Subcutaneous abdominal adipose tissue (tissue), 5 donors: ENCODE data around the gene MPRIP.

Source experiments
- H3K27ac ChIP-seq: one replicate; pipeline ENCODE4 v1.7.0; 2013; ENCODE audit warnings: low read depth, mild to moderate bottlenecking, inconsistent platforms, low read length, moderate library complexity
- H3K27me3 ChIP-seq, 5 donors: one replicate each; pipeline ENCODE4 v1.7.0; 2013; ENCODE audit warnings: low read length in 5 of 5, inconsistent platforms in 1 of 5; ENCODE audit not compliant: control insufficient read depth in 5 of 5, insufficient read depth in 4 of 5
- H3K36me3 ChIP-seq, 5 donors: one replicate each; pipeline ENCODE4 v1.7.0; 2013; ENCODE audit warnings: low read length in 5 of 5; ENCODE audit not compliant: control insufficient read depth in 5 of 5, insufficient read depth in 5 of 5
- H3K4me1 ChIP-seq, 5 donors: one replicate each; pipeline ENCODE4 v1.7.0; 2013; ENCODE audit warnings: low read length in 5 of 5, mild to moderate bottlenecking in 3 of 5, moderate library complexity in 1 of 5; ENCODE audit not compliant: control insufficient read depth in 5 of 5, insufficient read depth in 5 of 5
- H3K4me3 ChIP-seq, 5 donors: one replicate each; pipeline ENCODE4 v1.7.0; 2013; ENCODE audit warnings: low read length in 5 of 5, low read depth in 1 of 5
- H3K9ac ChIP-seq, 5 donors: one replicate each; pipeline ENCODE4 v1.7.0; 2013; ENCODE audit warnings: low read length in 5 of 5, mild to moderate bottlenecking in 4 of 5, moderate library complexity in 3 of 5
- H3K9me3 ChIP-seq, 5 donors: one replicate each; pipeline ENCODE4 v1.7.0; 2013; ENCODE audit warnings: low read length in 5 of 5; ENCODE audit not compliant: control insufficient read depth in 5 of 5
- donor health status: healthy.
- donor health status: healthy.
- donor health status: healthy.
- donor health status: healthy.
- donor health status: healthy.

The MPRIP gene

GRCh38 chr17:17141279-17141678, 99.0 kb downstream of the MPRIP start:
- Histone ChIP-seq H3K36me3 (peaks cover 0 to 97% (median 88%) of the 10 kb centered on the region in 5 donors), H3K9ac (no peak overlapping the region), H3K27me3 (no peaks in the 10 kb centered on the region), H3K4me1 (peaks cover 1 to 19% (median 4%) of the 10 kb centered on the region in 5 donors), H3K9me3 (no peaks in the 10 kb centered on the region), H3K4me3 (no peak overlapping the region), H3K27ac (no peak overlapping the region)

- Histone ChIP-seq H3K27ac (no peak overlapping the region), H3K9ac (no peak overlapping the region), H3K36me3 (peaks cover 0 to 97% (median 89%) of the 10 kb centered on the region in 5 donors)
These were observed 99.7 kb downstream of the MPRIP start for GRCh38 chr17:17141860-17142552.

GRCh38 chr17:17142556-17142955, 100.3 kb downstream of the MPRIP start:
- H3K27ac ChIP-seq: no peak overlapping the region
- no peak overlapping the region for H3K9ac ChIP-seq
- no peaks in the 10 kb centered on the region for H3K27me3 ChIP-seq
- H3K36me3 ChIP-seq: peaks cover 0 to 99% (median 93%) of the 10 kb centered on the region in 5 donors
- H3K9me3 ChIP-seq: no peaks in the 10 kb centered on the region
- H3K4me3 ChIP-seq: no peak overlapping the region
- H3K4me1 ChIP-seq: peaks cover 1 to 19% (median 4%) of the 10 kb centered on the region in 5 donors

More at GRCh38 chr17:17141860-17142552, 99.7 kb downstream of the MPRIP start:
- H3K4me3 ChIP-seq: no peak overlapping the region
- no peaks in the 10 kb centered on the region for H3K27me3 ChIP-seq
- H3K9me3 ChIP-seq: no peaks in the 10 kb centered on the region
- H3K4me1 ChIP-seq: peaks cover 1 to 19% (median 4%) of the 10 kb centered on the region in 5 donors

GRCh38 chr17:17143501-17143900, 101.2 kb downstream of the MPRIP start:
- no peak overlapping the region for H3K9ac ChIP-seq
- no peak overlapping the region for H3K4me3 ChIP-seq
- H3K27me3 ChIP-seq: no peaks in the 10 kb centered on the region
- no peak overlapping the region for H3K27ac ChIP-seq
- H3K36me3 ChIP-seq: peaks cover under 1 to 99% (median 90%) of the 10 kb centered on the region in 5 donors
- no peaks in the 10 kb centered on the region for H3K9me3 ChIP-seq
- peaks cover 1 to 19% (median 4%) of the 10 kb centered on the region in 5 donors for H3K4me1 ChIP-seq

GRCh38 chr17:17144061-17144460, 101.8 kb downstream of the MPRIP start:
- Histone ChIP-seq H3K9me3 (no peaks in the 10 kb centered on the region), H3K9ac (no peak overlapping the region), H3K27ac (no peak overlapping the region), H3K27me3 (no peaks in the 10 kb centered on the region), H3K36me3 (peaks cover 4 to 98% (median 84%) of the 10 kb centered on the region in 5 donors), H3K4me1 (peaks cover 1 to 19% (median 4%) of the 10 kb centered on the region in 5 donors), H3K4me3 (no peak overlapping the region)

GRCh38 chr17:17144916-17145665, 102.8 kb downstream of the MPRIP start:
- Histone ChIP-seq H3K4me1 (peaks cover 1 to 16% (median 5%) of the 10 kb centered on the region in 5 donors), H3K36me3 (peaks cover 4 to 91% (median 78%) of the 10 kb centered on the region in 5 donors), H3K27ac (no peak overlapping the region), H3K4me3 (no peak overlapping the region), H3K9me3 (no peaks in the 10 kb centered on the region), H3K27me3 (no peaks in the 10 kb centered on the region), H3K9ac (no peak overlapping the region)

GRCh38 chr17:17146786-17147406, 104.6 kb downstream of the MPRIP start:
- H3K27ac ChIP-seq: no peak overlapping the region
- no peak overlapping the region for H3K9ac ChIP-seq
- peaks cover 4 to 86% (median 74%) of the 10 kb centered on the region in 5 donors for H3K36me3 ChIP-seq
- no peaks in the 10 kb centered on the region for H3K9me3 ChIP-seq
- H3K4me1 ChIP-seq: peaks cover 5 to 14% (median 12%) of the 10 kb centered on the region in 5 donors
- H3K4me3 ChIP-seq: no peak overlapping the region
- no peaks in the 10 kb centered on the region for H3K27me3 ChIP-seq

GRCh38 chr17:17147821-17148220, 105.6 kb downstream of the MPRIP start:
- H3K27me3 ChIP-seq: no peaks in the 10 kb centered on the region
- no peak overlapping the region for H3K27ac ChIP-seq
- H3K36me3 ChIP-seq: peaks cover 4 to 86% (median 74%) of the 10 kb centered on the region in 5 donors
- H3K4me1 ChIP-seq: peaks cover 9 to 22% (median 17%) of the 10 kb centered on the region in 5 donors
- no peak overlapping the region for H3K9ac ChIP-seq
- no peak overlapping the region for H3K4me3 ChIP-seq
- no peaks in the 10 kb centered on the region for H3K9me3 ChIP-seq

GRCh38 chr17:17149520-17150447, 107.5 kb downstream of the MPRIP start:
- no peaks in the 10 kb centered on the region for H3K27me3 ChIP-seq
- no peak overlapping the region for H3K9ac ChIP-seq
- H3K4me3 ChIP-seq: no peak overlapping the region
- no peak overlapping the region for H3K27ac ChIP-seq
- peaks cover 4 to 87% (median 76%) of the 10 kb centered on the region in 5 donors for H3K36me3 ChIP-seq
- no peaks in the 10 kb centered on the region for H3K9me3 ChIP-seq
- peaks cover 9 to 22% (median 17%) of the 10 kb centered on the region in 5 donors for H3K4me1 ChIP-seq
